Thoracic aorta (tissue), 2 donors: Measurements from ENCODE around the gene PDGFD. TPM values are rescaled to one million over a fixed set of nuclear protein-coding genes. Genes with fewer than 3 reads are reported as not detected.

Experiments used
- ATAC-seq: fragments of 150-250 bp; one replicate; pipeline ENCODE4 v1.8.0; 2017; ENCODE audit warnings: low read depth; ENCODE audit not compliant: insufficient number of reproducible peaks, low FRiP score
- DNase-seq: peaks from one replicate; pipeline ENCODE4 v3.0.0-alpha.2; 2020; ENCODE audit warnings: low spot score
- H3K27ac ChIP-seq, 2 donors: fragments of 200-600 bp; sonication (generic); 1 replicate in 1 of 2; 2 replicates in 1 of 2; pipeline ENCODE4 v1.5.1; 2016; ENCODE audit warnings: mild to moderate bottlenecking in 2 of 2, moderate library complexity in 2 of 2
- H3K27me3 ChIP-seq: fragments of 200-600 bp; sonication (generic); replicated peaks from 2 replicates; pipeline ENCODE4 v1.6.0; 2016; ENCODE audit warnings: mild to moderate bottlenecking; ENCODE audit not compliant: insufficient read depth
- H3K36me3 ChIP-seq: fragments of 200-600 bp; sonication (generic); one replicate; pipeline ENCODE4 v1.5.1; 2016
- H3K4me1 ChIP-seq, 2 donors: fragments of 200-600 bp; sonication (generic); 1 replicate in 1 of 2; 2 replicates in 1 of 2; pipeline versions ENCODE4 v1.5.1 to v1.6.0; 2016; ENCODE audit warnings: low read depth in 2 of 2, mild to moderate bottlenecking in 1 of 2; ENCODE audit not compliant: control insufficient read depth in 1 of 2
- H3K4me3 ChIP-seq: fragments of 200-600 bp; sonication (generic); 2 replicates; pipeline ENCODE4 v1.5.1; 2016; ENCODE audit warnings: mild to moderate bottlenecking
- H3K9me3 ChIP-seq: fragments of 200-600 bp; sonication (generic); 2 replicates; pipeline ENCODE4 v1.5.1; 2016
- CTCF ChIP-seq: fragments of 200-600 bp; sonication (generic); IDR thresholded peaks from one replicate; pipeline ENCODE4 v1.5.1; 2019; ENCODE audit warnings: antibody characterized with exemption
- total RNA-seq, 2 donors: library from RNA; depleted of rRNA; stranded (reverse); fragments of >200 nt; gene quantifications; one replicate each; pipeline versions ENCODE4 v1.1.0 to v1.2.3, GENCODE V29; 2016

PDGFD gene
- total RNA-seq, 2 donors from 2014 or later, result 135 to 152 TPM

- Histone ChIP-seq H3K27me3 (no peaks in the 10 kb centered on the region), H3K9me3 (no peaks in the 10 kb centered on the region), H3K27ac (no peak overlapping the region), H3K4me3 (no peak overlapping the region), H3K4me1 (peaks cover 0 to 8% of the 10 kb centered on the region in 2 donors), H3K36me3 (no peaks in the 10 kb centered on the region)
- ATAC-seq (no peak), DNase-seq (no peak)
- TF ChIP-seq CTCF, result no peak
These were observed 256.8 kb downstream of the PDGFD start for GRCh38 chr11:103907136-103907535.

GRCh38 chr11:103906291-103906867, 257.6 kb downstream of the PDGFD start:
- H3K9me3 ChIP-seq, result no peaks in the 10 kb centered on the region

GRCh38 chr11:103904324-103904667, 259.7 kb downstream of the PDGFD start:
- no peak for DNase-seq
- TF ChIP-seq CTCF, result no peak
- peaks cover 0 to 8% of the 10 kb centered on the region in 2 donors for H3K4me1 ChIP-seq
- ATAC-seq, result no peak
- no peak overlapping the region for H3K4me3 ChIP-seq
- no peaks in the 10 kb centered on the region for H3K36me3 ChIP-seq
- H3K9me3 ChIP-seq, result no peaks in the 10 kb centered on the region
- no peaks in the 10 kb centered on the region for H3K27me3 ChIP-seq
- no peak overlapping the region for H3K27ac ChIP-seq

More at GRCh38 chr11:103906291-103906867, 257.6 kb downstream of the PDGFD start:
- H3K27ac ChIP-seq, result no peak overlapping the region
- no peaks in the 10 kb centered on the region for H3K36me3 ChIP-seq
- no peak for DNase-seq
- no peaks in the 10 kb centered on the region for H3K27me3 ChIP-seq
- no peak for TF ChIP-seq CTCF
- H3K4me1 ChIP-seq, result peaks cover 0 to 8% of the 10 kb centered on the region in 2 donors
- no peak for ATAC-seq
- H3K4me3 ChIP-seq, result no peak overlapping the region

- DNase-seq (no peak), ATAC-seq (no peak)
- Histone ChIP-seq H3K27me3 (no peaks in the 10 kb centered on the region), H3K9me3 (no peaks in the 10 kb centered on the region), H3K4me3 (no peak overlapping the region), H3K4me1 (peaks cover 0 to 8% of the 10 kb centered on the region in 2 donors), H3K36me3 (no peaks in the 10 kb centered on the region), H3K27ac (no peak overlapping the region)
- no peak for TF ChIP-seq CTCF
These were observed 260.2 kb downstream of the PDGFD start for GRCh38 chr11:103903621-103904323.

GRCh38 chr11:103902994-103903393, 261.0 kb downstream of the PDGFD start:
- Histone ChIP-seq H3K27me3 (no peaks in the 10 kb centered on the region), H3K36me3 (no peaks in the 10 kb centered on the region), H3K9me3 (no peaks in the 10 kb centered on the region), H3K4me1 (peaks cover 0 to 4% of the 10 kb centered on the region in 2 donors), H3K4me3 (no peak overlapping the region), H3K27ac (no peak overlapping the region)
- DNase-seq (no peak), ATAC-seq (no peak)
- TF ChIP-seq CTCF, result no peak
